HuH-7.5 (cell line): ENCODE measurements around the gene MTERF4.

Experiments
- DNase-seq: peaks from one replicate; pipeline ENCODE4 v3.0.0; 2011; ENCODE audit warnings: low spot score

Gene MTERF4

GRCh38 chr2:241049739-241050623, 52.1 kb downstream of the MTERF4 start:
- DNase-seq, result no peak

DNA sequence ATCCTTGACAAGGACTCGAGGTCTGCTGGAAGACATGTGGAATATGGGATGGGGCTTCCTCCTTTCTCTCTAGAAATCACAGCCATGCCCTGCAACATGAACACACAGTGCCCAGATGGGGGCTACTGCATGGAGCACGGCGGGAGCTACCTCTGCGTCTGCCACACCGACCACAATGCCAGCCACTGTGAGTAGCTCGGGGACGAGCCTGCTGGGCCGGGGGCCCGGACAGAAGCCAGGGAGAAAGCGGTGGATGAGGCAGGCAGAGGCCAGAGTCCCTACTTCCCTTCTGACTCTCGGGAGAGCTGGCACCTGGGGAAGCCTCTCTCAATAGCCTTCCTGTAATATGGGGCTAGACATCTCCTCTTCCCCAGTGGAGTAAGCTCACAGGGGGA, 53.1 kb downstream of the MTERF4 start:
- no peak for DNase-seq

DNA sequence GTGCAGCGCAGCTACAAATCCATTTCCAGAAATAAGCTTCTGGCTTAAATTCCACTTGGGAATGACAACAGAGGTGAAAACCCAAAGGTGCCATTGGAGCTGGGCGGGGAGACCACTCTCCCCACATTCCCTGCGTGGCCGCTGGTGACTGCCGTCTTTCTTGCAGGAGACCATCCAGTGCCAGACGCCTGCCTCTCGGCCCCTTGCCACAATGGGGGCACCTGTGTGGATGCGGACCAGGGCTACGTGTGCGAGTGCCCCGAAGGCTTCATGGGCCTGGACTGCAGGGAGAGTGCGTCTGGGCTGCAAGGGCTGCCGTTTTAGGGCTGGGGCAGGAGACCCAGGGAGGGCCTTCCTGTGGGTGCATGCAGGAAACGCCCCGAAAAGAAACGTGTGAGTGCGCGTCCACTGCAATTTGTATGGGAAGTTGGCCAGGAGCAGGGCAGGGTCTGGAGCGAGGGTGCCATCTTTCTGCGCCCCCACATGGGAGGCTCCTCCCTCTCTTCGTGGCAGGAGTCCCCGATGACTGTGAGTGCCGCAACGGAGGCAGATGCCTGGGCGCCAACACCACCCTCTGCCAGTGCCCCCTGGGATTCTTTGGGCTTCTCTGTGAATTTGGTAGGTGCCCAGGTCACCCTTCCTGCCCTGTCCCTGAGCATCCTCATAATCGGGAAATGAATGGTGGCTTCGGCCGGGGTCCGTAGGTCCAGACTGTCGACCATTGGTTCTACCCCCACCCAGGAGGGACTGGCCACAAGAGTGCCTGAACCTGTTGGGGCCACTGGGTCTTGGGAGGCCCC, 53.7 kb downstream of the MTERF4 start:
- no peak for DNase-seq

GRCh38 chr2:241047253-241048010, 54.7 kb downstream of the MTERF4 start:
- no peak for DNase-seq
